Left ventricle myocardium inferior (tissue), 1 donor: Measurements from ENCODE around the gene MBD3L3. TPM values are rescaled to one million over a fixed set of nuclear protein-coding genes. Genes with fewer than 3 reads are reported as not detected.
"Not testable (repeated sequence)": the region's sequence is repeated elsewhere in the genome, so short reads cannot be mapped to it uniquely, and the experiment has no call there.

Source experiments
- DNase-seq: peaks from one replicate; pipeline ENCODE4 v3.0.0-alpha.2; 2020
- H3K27ac ChIP-seq: fragments of 200-600 bp; replicated peaks from 2 replicates; pipeline ENCODE4 v1.8.0; 2021
- H3K27me3 ChIP-seq: fragments of 200-600 bp; 2 replicates; pipeline ENCODE4 v1.8.0; 2021; ENCODE audit warnings: low read depth
- H3K36me3 ChIP-seq: fragments of 200-600 bp; 2 replicates; pipeline ENCODE4 v1.8.0; 2021
- H3K4me1 ChIP-seq: fragments of 200-600 bp; 2 replicates; pipeline ENCODE4 v1.8.0; 2021
- H3K4me3 ChIP-seq: fragments of 200-600 bp; 2 replicates; pipeline ENCODE4 v1.8.0; 2021; ENCODE audit warnings: mild to moderate bottlenecking, moderate library complexity
- H3K9me3 ChIP-seq: fragments of 200-600 bp; replicated peaks from 2 replicates; pipeline ENCODE4 v1.8.0; 2021
- CTCF ChIP-seq: fragments of 200-600 bp; IDR thresholded peaks from 2 replicates; pipeline ENCODE4 v1.8.0; 2021; ENCODE audit warnings: antibody characterized with exemption, mild to moderate bottlenecking, borderline replicate concordance
- intact Hi-C: fragments of 100-400 bp; cut with micrococcal nuclease; formaldehyde crosslinking; loops from one replicate; pipeline ENCODE4 v1.11.0; 2022
- total RNA-seq: library from RNA; stranded (reverse); fragmentation: NEBNext Ultra II Directional; extraction: Animal tissue kit (Norgen Biotek cat#: 25700); gene quantifications from one replicate; pipeline ENCODE4 v1.2.1, GENCODE V29; 2021
- donor health status: DM: no; HTN: yes; CAD: no; lungs with severe emphysema.

MBD3L3 gene
- total RNA-seq, 1 donor from 2014 or later = not detected

GRCh38 chr19:7052896-7053295, 5.6 kb downstream of the MBD3L3 start:
- H3K27ac ChIP-seq, H3K4me1 ChIP-seq, DNase-seq, H3K27me3 ChIP-seq, intact Hi-C loops, H3K4me3 ChIP-seq, H3K9me3 ChIP-seq, H3K36me3 ChIP-seq: not testable (repeated sequence)

- H3K27me3 ChIP-seq, DNase-seq, H3K4me3 ChIP-seq, H3K36me3 ChIP-seq, H3K27ac ChIP-seq, H3K4me1 ChIP-seq, intact Hi-C loops, H3K9me3 ChIP-seq: not testable (repeated sequence)
Measured at GRCh38 chr19:7051421-7051820, 7.1 kb downstream of the MBD3L3 start.

GRCh38 chr19:7049021-7049420, 9.5 kb downstream of the MBD3L3 start, which contains the start of gene MBD3L2:
Gene MBD3L2 (plus strand): TSS chr19:7049321. CDS start chr19:7049374, 53 bp downstream.
- intact Hi-C loops, H3K27ac ChIP-seq, H3K9me3 ChIP-seq, H3K36me3 ChIP-seq, DNase-seq, H3K4me3 ChIP-seq, H3K27me3 ChIP-seq, H3K4me1 ChIP-seq: not testable (repeated sequence)

GRCh38 chr19:7041563-7041962, 16.9 kb downstream of the MBD3L3 start:
- H3K9me3 ChIP-seq, DNase-seq, H3K36me3 ChIP-seq, H3K27ac ChIP-seq, H3K4me3 ChIP-seq, H3K4me1 ChIP-seq, intact Hi-C loops, H3K27me3 ChIP-seq: not testable (repeated sequence)

- intact Hi-C loops, H3K9me3 ChIP-seq, H3K36me3 ChIP-seq, DNase-seq, H3K4me1 ChIP-seq, H3K27ac ChIP-seq, H3K4me3 ChIP-seq, H3K27me3 ChIP-seq: not testable (repeated sequence)
Measured at GRCh38 chr19:7040079-7040478, 18.4 kb downstream of the MBD3L3 start, which contains the start of gene MBD3L4. Gene MBD3L4 (minus strand): TSS chr19:7040179. CDS start chr19:7040144, 35 bp downstream.

GRCh38 chr19:7030278-7030677, 28.2 kb downstream of the MBD3L3 start, which contains the start of gene MBD3L5:
Gene MBD3L5 (plus strand): TSS chr19:7030578. CDS start chr19:7030612, 34 bp downstream.
- H3K4me3 ChIP-seq, H3K9me3 ChIP-seq, H3K27ac ChIP-seq, DNase-seq, H3K27me3 ChIP-seq, intact Hi-C loops, H3K4me1 ChIP-seq, H3K36me3 ChIP-seq: not testable (repeated sequence)

- H3K9me3 ChIP-seq, intact Hi-C loops, H3K27me3 ChIP-seq, H3K36me3 ChIP-seq, H3K4me1 ChIP-seq, H3K4me3 ChIP-seq, H3K27ac ChIP-seq, DNase-seq: not testable (repeated sequence)
Measured at GRCh38 chr19:7028790-7029189, 29.7 kb downstream of the MBD3L3 start.

- H3K9me3 ChIP-seq, DNase-seq, H3K4me1 ChIP-seq, H3K36me3 ChIP-seq, intact Hi-C loops, H3K4me3 ChIP-seq, H3K27ac ChIP-seq: not testable (repeated sequence)
- H3K27me3 ChIP-seq = peaks cover 26% of the 10 kb centered on the region
Measured at GRCh38 chr19:7021331-7021730, 37.1 kb downstream of the MBD3L3 start, which contains the start of gene MBD3L2B. Gene MBD3L2B (minus strand): TSS chr19:7021431. CDS start chr19:7021397, 34 bp downstream.

GRCh38 chr19:7018828-7019227, 39.6 kb downstream of the MBD3L3 start:
- no peaks in the 10 kb centered on the region for H3K36me3 ChIP-seq
- peaks cover 10% of the 10 kb centered on the region for H3K9me3 ChIP-seq
- H3K4me3 ChIP-seq = no peak overlapping the region
- peaks cover 31% of the 10 kb centered on the region for H3K27me3 ChIP-seq
- H3K4me1 ChIP-seq = no peaks in the 10 kb centered on the region
- intact Hi-C loops = no loop called here
- DNase-seq = no peak
- no peak for TF ChIP-seq CTCF
- H3K27ac ChIP-seq = no peak overlapping the region

GRCh38 chr19:7013678-7014077, 44.8 kb downstream of the MBD3L3 start:
- no peak overlapping the region for H3K4me3 ChIP-seq
- H3K27me3 ChIP-seq = peaks cover 35% of the 10 kb centered on the region
- H3K27ac ChIP-seq = no peak overlapping the region
- DNase-seq = no peak
- peaks cover 11% of the 10 kb centered on the region for H3K9me3 ChIP-seq
- no peak for TF ChIP-seq CTCF
- intact Hi-C loops = no loop called here
- H3K4me1 ChIP-seq = no peaks in the 10 kb centered on the region
- H3K36me3 ChIP-seq = no peaks in the 10 kb centered on the region
